Measurements from ENCODE around the gene POU2F3.

POU2F3 gene

GRCh38 chr11:120294096-120294495 lies 54.2 kb downstream of the POU2F3 start:
- Histone ChIP-seq H3K27me3 (peaks cover 0 to 42% of the 10 kb centered on the region in 2 donors), H3K4me3 (no peak overlapping the region), H3K4me1 (no peaks in the 10 kb centered on the region), H3K36me3 (no peaks in the 10 kb centered on the region), H3K27ac (no peak overlapping the region), H3K9me3 (no peaks in the 10 kb centered on the region)
- TF ChIP-seq, protein P1, sequence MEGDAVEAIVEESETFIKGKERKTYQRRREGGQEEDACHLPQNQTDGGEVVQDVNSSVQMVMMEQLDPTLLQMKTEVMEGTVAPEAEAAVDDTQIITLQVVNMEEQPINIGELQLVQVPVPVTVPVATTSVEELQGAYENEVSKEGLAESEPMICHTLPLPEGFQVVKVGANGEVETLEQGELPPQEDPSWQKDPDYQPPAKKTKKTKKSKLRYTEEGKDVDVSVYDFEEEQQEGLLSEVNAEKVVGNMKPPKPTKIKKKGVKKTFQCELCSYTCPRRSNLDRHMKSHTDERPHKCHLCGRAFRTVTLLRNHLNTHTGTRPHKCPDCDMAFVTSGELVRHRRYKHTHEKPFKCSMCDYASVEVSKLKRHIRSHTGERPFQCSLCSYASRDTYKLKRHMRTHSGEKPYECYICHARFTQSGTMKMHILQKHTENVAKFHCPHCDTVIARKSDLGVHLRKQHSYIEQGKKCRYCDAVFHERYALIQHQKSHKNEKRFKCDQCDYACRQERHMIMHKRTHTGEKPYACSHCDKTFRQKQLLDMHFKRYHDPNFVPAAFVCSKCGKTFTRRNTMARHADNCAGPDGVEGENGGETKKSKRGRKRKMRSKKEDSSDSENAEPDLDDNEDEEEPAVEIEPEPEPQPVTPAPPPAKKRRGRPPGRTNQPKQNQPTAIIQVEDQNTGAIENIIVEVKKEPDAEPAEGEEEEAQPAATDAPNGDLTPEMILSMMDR (IDR thresholded peaks at IDR 0.05): no peak
- no peak for DNase-seq
- intact Hi-C loops (cut with DNase I; ENCODE audit: low total_unique reads): no loop called here

DNA sequence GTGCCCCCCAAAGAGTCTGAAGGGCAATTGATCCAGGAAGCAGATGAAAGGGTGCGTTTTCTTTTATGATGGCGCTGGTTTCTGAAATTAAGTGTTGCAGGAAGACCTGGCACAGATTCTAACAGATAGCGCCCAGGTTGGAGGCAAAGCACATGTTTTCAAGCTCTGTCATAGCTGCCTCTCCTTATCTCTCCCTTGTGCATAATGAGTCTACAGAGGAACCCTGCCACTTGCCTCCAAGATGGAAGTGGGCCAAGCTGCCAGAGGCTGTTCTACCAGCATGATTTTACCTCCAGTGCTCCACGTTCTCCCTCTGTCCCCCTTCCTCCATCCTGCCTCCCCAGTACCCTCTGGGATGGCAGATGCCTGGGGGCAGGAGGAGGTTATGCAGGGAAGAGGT lies 55.2 kb downstream of the POU2F3 start:
- TF ChIP-seq, protein P1 (IDR thresholded peaks at IDR 0.05): no peak
- Histone ChIP-seq H3K27ac (no peak overlapping the region), H3K4me1 (peaks cover 0 to 7% (median 6%) of the 10 kb centered on the region in 4 donors), H3K36me3 (no peaks in the 10 kb centered on the region), H3K9me3 (no peaks in the 10 kb centered on the region), H3K27me3 (peaks cover 0 to 47% of the 10 kb centered on the region in 2 donors), H3K4me3 (no peak overlapping the region)
- intact Hi-C loops (cut with DNase I; ENCODE audit: low total_unique reads): no loop called here
- no peak for DNase-seq

DNA sequence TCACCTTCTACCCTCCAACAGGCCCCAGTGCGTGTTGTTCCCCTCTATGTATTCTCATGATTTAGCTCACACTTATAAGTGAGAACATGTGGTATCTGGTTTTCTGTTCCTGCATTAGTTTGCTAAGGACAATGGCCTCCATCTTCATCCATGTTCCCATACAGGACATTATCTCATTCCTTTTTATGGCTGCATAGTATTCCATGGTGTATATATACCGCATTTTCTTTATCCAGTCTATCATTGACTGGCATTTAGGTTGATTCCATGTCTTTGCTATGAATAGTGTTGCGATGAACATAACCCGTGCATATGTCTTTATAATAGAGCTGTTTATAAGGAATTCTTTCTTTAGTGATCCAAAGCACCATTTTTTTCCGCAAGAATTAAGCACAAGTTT lies 56.6 kb downstream of the POU2F3 start:
- TF ChIP-seq, protein P1 (IDR thresholded peaks at IDR 0.05): no peak
- intact Hi-C loops (cut with DNase I; ENCODE audit: low total_unique reads): no loop called here
- Histone ChIP-seq H3K27ac (no peak overlapping the region), H3K4me1 (peaks cover 0 to 12% (median 11%) of the 10 kb centered on the region in 4 donors), H3K27me3 (peaks cover 0 to 44% of the 10 kb centered on the region in 2 donors), H3K9me3 (no peaks in the 10 kb centered on the region), H3K36me3 (no peaks in the 10 kb centered on the region), H3K4me3 (no peak overlapping the region)
- no peak for DNase-seq

GRCh38 chr11:120298461-120298860 lies 58.5 kb downstream of the POU2F3 start:
- no peaks in the 10 kb centered on the region for H3K9me3 ChIP-seq
- H3K4me3 ChIP-seq: no peak overlapping the region
- DNase-seq: no peak
- TF ChIP-seq, protein P1 (IDR thresholded peaks at IDR 0.05): no peak
- peaks cover 0 to 32% of the 10 kb centered on the region in 2 donors for H3K27me3 ChIP-seq
- intact Hi-C loops (cut with DNase I; ENCODE audit: low total_unique reads): no loop called here
- H3K4me1 ChIP-seq: peaks cover 0 to 27% (median 11%) of the 10 kb centered on the region in 4 donors
- no peaks in the 10 kb centered on the region for H3K36me3 ChIP-seq
- H3K27ac ChIP-seq: no peak overlapping the region

DNA sequence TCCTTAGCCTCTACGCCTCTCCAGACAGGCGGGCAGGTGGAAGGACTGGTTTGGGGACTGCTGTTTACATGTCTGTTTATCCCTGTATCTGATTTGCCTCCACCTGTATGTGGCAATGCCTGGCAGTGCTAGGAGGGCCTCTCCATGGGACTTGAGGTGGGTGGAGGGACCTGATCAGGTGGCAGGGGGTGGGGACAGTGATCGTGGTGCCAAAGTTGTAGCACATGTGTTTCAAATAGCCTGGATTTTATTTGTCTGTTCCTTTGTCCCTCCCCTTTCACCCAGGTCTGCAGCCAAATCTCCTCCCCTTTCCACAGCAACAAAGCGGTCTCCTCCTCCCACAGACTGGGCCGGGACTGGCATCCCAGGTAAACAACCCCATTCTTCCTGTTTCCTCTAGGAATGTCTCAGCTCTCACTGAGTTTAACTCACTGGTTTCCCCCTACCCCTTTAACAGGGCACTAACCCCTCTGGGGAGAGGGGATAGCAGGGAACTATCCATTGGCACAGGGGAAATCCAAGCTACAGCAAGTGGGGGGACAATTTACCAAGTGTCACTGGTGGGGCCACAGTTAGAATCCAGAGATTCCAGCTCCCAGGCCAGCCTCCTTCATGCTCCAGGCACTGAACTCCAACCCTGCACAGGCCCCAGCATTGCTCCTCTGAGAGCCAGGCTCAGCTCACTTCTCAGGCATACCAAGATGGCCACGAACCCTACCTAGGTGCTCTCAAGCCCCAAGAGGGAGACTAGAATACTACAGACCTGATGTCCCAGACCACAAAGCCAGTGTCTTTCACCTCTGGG lies 62.3 kb downstream of the POU2F3 start:
- no peak for DNase-seq
- H3K36me3 ChIP-seq: no peaks in the 10 kb centered on the region
- TF ChIP-seq, protein P1 (IDR thresholded peaks at IDR 0.05): no peak
- intact Hi-C loops (cut with DNase I; ENCODE audit: low total_unique reads): loop anchor here (2.0 to 5.0 kb wide), 2 partner anchors 65 to 130 kb away; no protein-coding TSS in a partner anchor
- no peaks in the 10 kb centered on the region for H3K9me3 ChIP-seq
- H3K4me1 ChIP-seq: peaks cover 0 to 36% (median 17%) of the 10 kb centered on the region in 4 donors
- H3K4me3 ChIP-seq: no peak overlapping the region
- no peak overlapping the region for H3K27ac ChIP-seq
- peaks cover 0 to 7% of the 10 kb centered on the region in 2 donors for H3K27me3 ChIP-seq

Data from tibial artery (tissue), 4 donors.